Raji (cell line): Measurements from ENCODE around the gene SRSF1.

Experiments used
- POLR2A ChIP-seq: IDR thresholded peaks from 2 replicates; pipeline ENCODE4 v1.6.1; 2011; ENCODE audit warnings: low read depth, low read length, control low read depth; ENCODE audit not compliant: insufficient read depth

The SRSF1 gene

GRCh38 chr17:57965521-57966160 lies 41.4 kb downstream of the SRSF1 start:
- no peak for TF ChIP-seq POLR2A

DNA sequence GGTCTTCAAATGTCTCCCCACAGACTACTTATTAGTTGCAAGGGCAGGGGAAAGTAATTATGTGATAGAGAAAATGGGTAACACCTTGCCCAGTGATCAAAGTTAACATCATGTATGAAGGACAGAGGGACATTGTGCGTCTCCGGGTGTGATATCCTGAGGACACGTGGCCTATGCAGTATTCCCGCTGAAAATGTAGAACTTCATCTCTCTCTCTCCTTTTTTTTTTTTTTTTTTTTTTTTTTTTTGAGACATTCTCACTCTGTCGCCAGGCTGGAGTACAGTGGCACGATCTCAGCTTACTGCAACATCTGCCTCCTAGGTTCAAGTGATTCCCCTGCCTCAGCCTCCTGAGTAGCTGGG lies 43.9 kb downstream of the SRSF1 start:
- TF ChIP-seq POLR2A, result no peak

DNA sequence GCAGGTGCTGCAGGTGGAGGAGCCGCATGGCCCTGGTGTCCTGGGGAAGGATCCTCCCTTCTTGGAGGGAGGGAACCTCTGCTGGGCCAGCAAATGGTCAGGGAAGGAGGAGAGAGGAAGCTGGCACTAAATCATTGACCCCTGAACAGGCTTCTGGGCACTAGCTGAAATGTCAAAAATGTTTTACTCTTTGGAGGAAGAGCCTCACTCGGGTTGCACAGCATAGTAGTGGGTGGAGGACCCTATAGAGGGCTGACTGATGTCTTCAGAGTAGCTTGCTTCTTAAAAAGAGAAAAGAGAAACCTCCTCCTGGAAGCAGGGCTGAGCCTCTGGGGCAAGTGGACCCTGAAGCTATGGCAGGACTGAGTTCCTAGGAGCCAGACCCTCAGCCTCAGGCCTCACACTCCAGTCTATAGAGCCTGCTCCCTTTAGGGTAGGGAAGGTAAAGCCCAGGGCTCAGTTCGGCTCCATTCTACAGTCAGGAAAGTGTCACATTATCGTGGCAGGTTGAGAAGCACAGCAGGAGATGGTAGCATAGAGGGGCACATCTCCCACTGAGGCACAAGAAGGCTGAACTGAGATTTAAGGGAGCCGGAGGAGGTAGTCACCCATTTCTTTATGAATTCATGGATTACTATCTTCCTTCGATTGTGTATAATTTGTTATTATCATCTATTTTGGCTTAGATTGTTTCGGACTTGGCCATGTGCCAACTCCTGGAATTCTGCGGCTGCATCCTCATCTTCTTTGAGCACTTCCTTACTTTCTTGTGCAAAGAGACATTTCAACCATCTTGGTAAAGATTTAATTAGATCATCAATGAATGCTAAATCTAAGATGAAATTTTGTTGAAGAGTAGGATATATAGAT lies 44.5 kb downstream of the SRSF1 start:
- TF ChIP-seq POLR2A, result no peak

DNA sequence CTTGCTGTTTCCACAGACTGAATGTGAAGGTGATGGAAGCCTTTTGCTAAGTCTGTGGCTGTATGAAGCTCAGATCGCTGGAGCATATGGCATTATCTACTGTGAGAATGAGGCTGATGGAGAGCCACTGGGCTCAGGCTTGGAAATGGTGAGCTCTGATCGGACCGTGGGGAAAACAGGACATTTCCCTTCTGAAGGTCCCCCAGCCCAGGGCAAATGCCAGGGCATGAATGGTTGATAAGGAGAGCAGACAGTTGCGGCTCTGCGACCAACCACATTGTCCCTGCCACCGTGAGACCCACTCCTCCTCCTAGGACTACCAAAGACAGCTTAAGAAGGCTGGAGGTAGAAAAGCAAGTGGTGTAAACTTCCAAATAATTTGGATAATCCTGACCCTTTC lies 47.1 kb downstream of the SRSF1 start:
- no peak for TF ChIP-seq POLR2A

- no peak for TF ChIP-seq POLR2A
These were observed 49.2 kb downstream of the SRSF1 start for GRCh38 chr17:57957886-57958285.

DNA sequence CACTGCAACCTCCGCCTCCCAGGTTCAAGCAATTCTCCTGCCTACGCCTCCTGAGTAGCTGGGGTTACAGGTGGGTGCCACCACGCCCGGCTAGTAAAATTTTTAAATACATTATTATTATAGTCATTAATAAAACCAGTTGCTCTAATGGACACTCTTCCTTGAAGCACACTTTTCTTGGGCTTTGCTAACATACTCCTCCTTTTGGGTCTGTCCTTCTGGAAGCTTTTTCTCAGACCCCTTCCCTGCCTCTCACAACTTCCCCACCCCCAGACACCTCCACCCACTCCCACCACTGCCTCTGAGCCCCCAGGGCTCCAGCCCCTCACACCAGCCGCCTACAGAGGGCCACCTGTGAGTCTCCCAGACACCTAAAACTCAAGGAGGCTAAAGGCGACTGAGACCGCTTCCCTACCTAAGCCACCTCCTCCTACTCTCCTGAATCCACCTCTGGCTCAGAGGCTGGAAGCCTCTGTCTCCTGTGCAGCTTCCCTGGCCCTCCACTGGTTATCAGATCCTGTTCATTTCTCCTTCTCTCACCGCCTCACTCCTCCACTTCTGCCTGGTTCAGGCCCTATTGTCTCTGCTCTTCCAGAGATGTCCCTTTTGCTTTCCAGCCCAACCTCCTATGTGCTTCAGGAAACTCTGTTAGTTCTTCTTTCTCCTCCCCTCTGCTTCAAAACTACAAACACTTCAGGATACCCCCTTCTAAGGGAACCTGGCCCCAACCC lies 49.8 kb downstream of the SRSF1 start:
- TF ChIP-seq POLR2A, result no peak

- no peak for TF ChIP-seq POLR2A
These were observed 50.5 kb downstream of the SRSF1 start for GRCh38 chr17:57956291-57957119.

- no peak for TF ChIP-seq POLR2A
These were observed 51.7 kb downstream of the SRSF1 start, which contains the start of gene CUEDC1 for GRCh38 chr17:57955183-57955931. TSS of gene CUEDC1 (minus strand) at chr17:57955412. CDS start at chr17:57885564, 69,848 bp downstream.

DNA sequence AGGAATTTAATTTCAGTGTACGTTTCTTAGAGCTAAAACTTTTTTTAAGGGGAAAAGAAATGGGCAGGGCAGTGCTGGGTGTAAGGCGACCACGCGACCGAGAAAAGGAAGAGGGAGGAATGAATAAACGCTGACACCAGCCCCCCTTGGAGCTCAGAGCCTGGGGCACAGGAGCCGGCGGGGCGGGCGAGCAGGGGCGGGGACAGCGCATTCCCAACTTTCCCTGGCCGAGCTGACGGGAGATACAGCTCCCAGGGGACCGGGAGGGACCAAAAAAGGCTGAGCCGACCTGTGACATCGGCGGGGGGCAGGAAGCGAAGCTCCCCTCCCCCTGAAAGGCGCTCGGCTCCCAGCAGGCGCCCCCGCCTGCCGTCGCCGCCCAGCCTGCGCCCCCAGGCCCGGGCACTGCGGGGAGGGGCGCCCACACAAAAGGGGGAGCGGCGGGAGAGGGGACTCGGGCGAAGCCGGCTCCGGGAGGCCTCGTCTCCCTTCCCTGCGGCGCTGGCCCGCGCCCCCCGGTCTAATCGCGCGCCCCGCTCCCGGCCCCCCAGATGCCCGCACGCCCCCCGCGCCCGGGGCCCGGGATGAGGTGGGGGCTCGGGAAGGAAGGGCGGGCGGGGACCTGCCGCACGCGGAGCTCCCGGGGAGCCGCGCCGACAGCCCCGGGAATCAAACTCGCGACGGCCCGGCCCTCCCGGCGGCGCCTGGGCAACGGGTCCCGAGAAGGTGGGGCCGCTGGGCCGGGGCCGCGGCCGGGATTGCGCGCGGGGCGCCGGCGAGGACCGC lies 52.5 kb downstream of the SRSF1 start:
- no peak for TF ChIP-seq POLR2A

- TF ChIP-seq POLR2A, result no peak
These were observed 53.2 kb downstream of the SRSF1 start for GRCh38 chr17:57953705-57954396.
